ENCODE data around the gene MACROD2.

Gene MACROD2

GRCh38 chr20:14865731-14866130 lies 870.4 kb downstream of the MACROD2 start:
- TF ChIP-seq CTCF (IDR thresholded peaks at IDR 0.05) = no peak
- TF ChIP-seq ZFX (IDR thresholded peaks at IDR 0.05; ENCODE audit: borderline replicate concordance) = no peak
- no peak overlapping the region for H3K27ac ChIP-seq

- TF ChIP-seq CTCF (IDR thresholded peaks at IDR 0.05) (no peak), ZFX (IDR thresholded peaks at IDR 0.05; ENCODE audit: borderline replicate concordance) (no peak)
These were observed 871.7 kb downstream of the MACROD2 start for GRCh38 chr20:14866841-14867514.

GRCh38 chr20:14877301-14878028 lies 882.1 kb downstream of the MACROD2 start:
- TF ChIP-seq CTCF (IDR thresholded peaks at IDR 0.05) (no peak), ZFX (IDR thresholded peaks at IDR 0.05; ENCODE audit: borderline replicate concordance) (no peak)
- H3K27ac ChIP-seq = no peak overlapping the region; the same call in 1 of the 2 replicates

More at GRCh38 chr20:14866841-14867514, 871.7 kb downstream of the MACROD2 start:
- no peak overlapping the region for H3K27ac ChIP-seq

GRCh38 chr20:14878676-14879019 lies 883.3 kb downstream of the MACROD2 start:
- H3K27ac ChIP-seq = peak overlapping the region; percentile 71
- TF ChIP-seq ZFX (IDR thresholded peaks at IDR 0.05; ENCODE audit: borderline replicate concordance) (no peak), CTCF (IDR thresholded peaks at IDR 0.05) (no peak)

- H3K27ac ChIP-seq = peak overlapping the region; percentile 71
- TF ChIP-seq ZFX (IDR thresholded peaks at IDR 0.05; ENCODE audit: borderline replicate concordance) = no peak
- TF ChIP-seq CTCF (IDR thresholded peaks at IDR 0.05) = no peak
These were observed 883.8 kb downstream of the MACROD2 start for GRCh38 chr20:14879020-14879697.

DNA sequence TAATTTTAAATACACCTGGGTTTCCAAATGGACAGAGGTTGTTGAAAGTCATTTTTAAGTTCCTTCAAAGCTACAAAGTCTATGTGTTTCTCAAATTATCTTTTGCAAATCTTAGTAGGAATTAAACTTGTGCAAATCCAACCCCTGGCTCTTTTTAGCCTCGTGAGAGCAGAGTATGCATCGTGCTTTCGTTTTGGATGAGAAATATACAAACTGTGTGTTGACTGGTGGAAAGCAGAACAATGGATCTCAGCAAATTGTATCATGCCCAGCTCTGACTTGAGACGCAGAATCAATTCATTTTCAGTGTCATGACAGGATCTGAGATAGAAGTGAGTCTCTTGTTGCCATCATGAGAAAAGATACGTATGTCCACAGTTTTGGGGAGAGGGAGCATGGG lies 884.5 kb downstream of the MACROD2 start:
- H3K27ac ChIP-seq = peak overlapping the region; percentile 71
- TF ChIP-seq ZFX (IDR thresholded peaks at IDR 0.05; ENCODE audit: borderline replicate concordance) (no peak), CTCF (IDR thresholded peaks at IDR 0.05) (no peak)

DNA sequence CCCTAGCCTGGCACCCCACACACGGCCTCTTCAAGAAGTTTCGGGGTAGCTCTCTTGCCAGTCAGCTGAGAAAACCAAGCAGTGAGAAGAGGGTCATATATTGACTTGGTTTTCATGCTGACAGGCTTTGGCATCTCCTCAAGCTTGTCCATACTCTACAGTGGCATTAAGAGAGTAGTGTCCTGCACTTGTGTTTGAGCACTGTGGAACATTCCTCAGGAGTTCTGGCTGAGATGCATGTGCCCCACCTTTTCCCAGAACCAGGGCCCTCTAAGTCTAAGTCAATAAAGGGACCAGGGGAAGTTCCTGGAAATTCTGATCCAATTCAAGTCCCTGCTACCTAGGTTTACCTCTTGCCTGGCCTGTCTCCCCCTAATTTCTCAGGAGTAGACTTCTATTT lies 886.2 kb downstream of the MACROD2 start:
- no peak overlapping the region for H3K27ac ChIP-seq
- TF ChIP-seq CTCF (IDR thresholded peaks at IDR 0.05) (no peak), ZFX (IDR thresholded peaks at IDR 0.05; ENCODE audit: borderline replicate concordance) (no peak)
